Measurements from ENCODE around the gene LOC128125822.

DNA sequence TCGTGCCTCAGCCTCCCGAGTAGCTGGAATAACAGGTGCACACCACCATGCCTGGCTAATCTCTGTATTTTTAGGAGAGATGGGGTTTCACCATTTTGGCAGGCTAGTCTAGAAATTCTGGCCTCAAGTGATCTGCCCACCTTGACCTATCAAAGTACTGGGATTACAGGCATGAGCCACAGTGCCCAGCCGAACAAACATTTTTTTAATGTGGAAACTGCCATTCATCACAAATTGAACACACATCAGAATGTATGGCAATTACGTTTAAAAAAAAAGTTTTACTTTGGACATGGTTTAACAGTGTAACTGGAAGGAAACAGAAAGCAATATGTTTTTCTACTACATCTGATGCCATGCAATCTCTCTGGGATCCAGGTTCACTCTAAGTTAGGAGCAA lies 38.3 kb upstream of the LOC128125822 start:
- TF ChIP-seq ZNF274 (IDR thresholded peaks at IDR 0.05; ENCODE audit: low read depth, low read length) (no peak), YY1 (IDR thresholded peaks at IDR 0.05; ENCODE audit: insufficient read depth, insufficient read length) (no peak), SUZ12 (IDR thresholded peaks at IDR 0.05; ENCODE audit: extremely low read depth, insufficient read depth, insufficient read length) (no peak)
